ENCODE results near the gene BCR. TPM values are rescaled to one million over a fixed set of nuclear protein-coding genes. Genes with fewer than 3 reads are reported as not detected.

Gene BCR
- total RNA-seq, 1 experiment from 2014 or later: 129 TPM

DNA sequence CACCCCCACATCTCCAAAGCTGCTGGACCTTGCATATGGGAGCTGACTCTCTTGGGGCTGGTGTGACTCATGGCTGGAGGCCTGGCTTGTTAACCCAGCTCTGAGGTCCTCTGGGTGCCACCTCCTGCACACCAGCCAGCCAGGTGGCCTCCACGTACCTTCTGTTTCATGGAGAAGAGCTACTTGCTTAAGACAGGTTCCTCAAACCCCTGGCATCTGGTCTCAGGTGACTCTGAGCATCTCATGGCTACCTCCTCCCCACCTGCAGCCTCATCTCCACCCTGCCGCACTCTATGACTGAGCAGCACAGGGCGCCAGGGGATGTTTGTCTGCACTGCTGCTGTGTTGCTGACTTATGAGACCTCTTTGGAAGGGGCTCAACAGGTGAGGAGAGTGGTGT is 55.7 kb downstream of the BCR start (continued):
- TF ChIP-seq ZSCAN18 (CRISPR knock-in tag; IDR thresholded peaks at IDR 0.05) (no peak), AR (CRISPR knock-in tag; IDR thresholded peaks at IDR 0.05) (no peak), HMGA2 (CRISPR knock-in tag; IDR thresholded peaks at IDR 0.05) (no peak), RORB (CRISPR knock-in tag; IDR thresholded peaks at IDR 0.05) (no peak), E2F1 (CRISPR knock-in tag; IDR thresholded peaks at IDR 0.05) (no peak), ELF4 (CRISPR knock-in tag; IDR thresholded peaks at IDR 0.05; ENCODE audit: low read depth) (no peak), ZNF317 (CRISPR knock-in tag; IDR thresholded peaks at IDR 0.05; ENCODE audit: borderline replicate concordance, low read depth) (no peak), GABPB1 (CRISPR knock-in tag; IDR thresholded peaks at IDR 0.05) (no peak), MYBL2 (CRISPR knock-in tag; IDR thresholded peaks at IDR 0.05) (no peak), RELA (CRISPR knock-in tag; IDR thresholded peaks at IDR 0.05; ENCODE audit: borderline replicate concordance) (no peak)
- TF ChIP-seq, protein P1, sequence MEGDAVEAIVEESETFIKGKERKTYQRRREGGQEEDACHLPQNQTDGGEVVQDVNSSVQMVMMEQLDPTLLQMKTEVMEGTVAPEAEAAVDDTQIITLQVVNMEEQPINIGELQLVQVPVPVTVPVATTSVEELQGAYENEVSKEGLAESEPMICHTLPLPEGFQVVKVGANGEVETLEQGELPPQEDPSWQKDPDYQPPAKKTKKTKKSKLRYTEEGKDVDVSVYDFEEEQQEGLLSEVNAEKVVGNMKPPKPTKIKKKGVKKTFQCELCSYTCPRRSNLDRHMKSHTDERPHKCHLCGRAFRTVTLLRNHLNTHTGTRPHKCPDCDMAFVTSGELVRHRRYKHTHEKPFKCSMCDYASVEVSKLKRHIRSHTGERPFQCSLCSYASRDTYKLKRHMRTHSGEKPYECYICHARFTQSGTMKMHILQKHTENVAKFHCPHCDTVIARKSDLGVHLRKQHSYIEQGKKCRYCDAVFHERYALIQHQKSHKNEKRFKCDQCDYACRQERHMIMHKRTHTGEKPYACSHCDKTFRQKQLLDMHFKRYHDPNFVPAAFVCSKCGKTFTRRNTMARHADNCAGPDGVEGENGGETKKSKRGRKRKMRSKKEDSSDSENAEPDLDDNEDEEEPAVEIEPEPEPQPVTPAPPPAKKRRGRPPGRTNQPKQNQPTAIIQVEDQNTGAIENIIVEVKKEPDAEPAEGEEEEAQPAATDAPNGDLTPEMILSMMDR (IDR thresholded peaks at IDR 0.05): no peak
- TF ChIP-seq, protein P2, sequence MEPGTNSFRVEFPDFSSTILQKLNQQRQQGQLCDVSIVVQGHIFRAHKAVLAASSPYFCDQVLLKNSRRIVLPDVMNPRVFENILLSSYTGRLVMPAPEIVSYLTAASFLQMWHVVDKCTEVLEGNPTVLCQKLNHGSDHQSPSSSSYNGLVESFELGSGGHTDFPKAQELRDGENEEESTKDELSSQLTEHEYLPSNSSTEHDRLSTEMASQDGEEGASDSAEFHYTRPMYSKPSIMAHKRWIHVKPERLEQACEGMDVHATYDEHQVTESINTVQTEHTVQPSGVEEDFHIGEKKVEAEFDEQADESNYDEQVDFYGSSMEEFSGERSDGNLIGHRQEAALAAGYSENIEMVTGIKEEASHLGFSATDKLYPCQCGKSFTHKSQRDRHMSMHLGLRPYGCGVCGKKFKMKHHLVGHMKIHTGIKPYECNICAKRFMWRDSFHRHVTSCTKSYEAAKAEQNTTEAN (CRISPR knock-in tag; IDR thresholded peaks at IDR 0.05): no peak

DNA sequence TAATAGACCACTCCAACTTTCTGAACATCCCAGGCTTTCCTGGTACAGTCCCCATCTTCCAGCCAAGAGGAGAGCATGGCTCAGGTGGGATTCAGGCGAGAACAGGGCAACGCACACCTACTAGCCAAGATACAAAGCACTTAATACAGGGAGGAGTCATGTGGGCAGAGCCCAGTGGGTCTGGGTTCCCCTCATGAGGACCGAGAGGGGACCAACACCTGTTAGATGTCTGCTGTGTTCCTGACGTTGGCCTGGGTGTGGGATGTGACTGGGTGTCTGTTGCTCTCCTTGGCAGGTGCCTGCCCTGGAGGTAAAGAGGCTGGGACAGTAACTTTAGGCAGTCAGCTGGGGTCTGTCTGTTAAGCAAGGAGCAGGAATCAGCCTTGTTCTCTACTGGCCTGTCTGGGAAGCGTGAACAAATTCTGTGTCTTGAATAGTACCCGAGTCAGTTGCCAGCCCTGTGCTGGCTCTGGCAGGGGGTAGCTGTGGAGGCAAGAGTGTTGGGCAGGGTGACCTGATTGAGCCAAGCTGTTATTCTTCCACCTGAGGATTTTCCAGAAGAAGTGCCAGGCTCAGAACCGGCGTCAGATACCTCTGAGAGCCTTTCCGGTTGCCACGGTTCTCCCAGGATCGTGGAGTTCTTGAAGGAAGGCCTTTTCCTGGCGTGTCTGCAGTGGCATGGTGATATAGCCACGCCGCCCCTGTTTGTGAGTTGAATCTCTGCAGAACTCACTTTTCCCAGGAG is 56.3 kb downstream of the BCR start:
- peaks cover 11% of the 10 kb centered on the region for H3K9me3 Mint-ChIP-seq
- H3K4me3 Mint-ChIP-seq: no peak overlapping the region
- ChIA-PET CTCF (interaction anchor here (1.0 to 1.6 kb wide), 3 partner anchors 10 to 55 kb away, joined by 3 to 10 read pairs (median 3); no protein-coding TSS in a partner anchor), POLR2A (no interaction called here)
- ATAC-seq (no peak), DNase-seq (ENCODE audit: low spot score) (no peak)
- H3K36me3 Mint-ChIP-seq: peaks cover 21% of the 10 kb centered on the region
- H3K4me1 Mint-ChIP-seq: peaks cover 83% of the 10 kb centered on the region
- H3K27me3 Mint-ChIP-seq (ENCODE audit: low read depth): no peaks in the 10 kb centered on the region
- TF ChIP-seq ELF4 (CRISPR knock-in tag; IDR thresholded peaks at IDR 0.05; ENCODE audit: low read depth) (no peak), IRF2 (CRISPR knock-in tag; IDR thresholded peaks at IDR 0.05; ENCODE audit: borderline replicate concordance, low read depth) (no peak), AFF4 (CRISPR knock-in tag; IDR thresholded peaks at IDR 0.05; ENCODE audit: borderline replicate concordance) (no peak), GRHL2 (CRISPR knock-in tag; IDR thresholded peaks at IDR 0.05; ENCODE audit: insufficient replicate concordance, severe bottlenecking) (no peak), MAX (CRISPR knock-in tag; IDR thresholded peaks at IDR 0.05) (no peak)
- peak overlapping the region; percentile 96 for H3K27ac Mint-ChIP-seq

Data from WTC11 (cell line).